Regular cardiac myocyte (primary cell): ENCODE results near the gene C12orf43. TPM values are rescaled to one million over a fixed set of nuclear protein-coding genes. Genes with fewer than 3 reads are reported as not detected.

ENCODE experiments used
- total RNA-seq: library from RNA; depleted of rRNA; stranded (reverse); fragments of >200 nt; gene quantifications from 2 replicates; pipeline ENCODE4 v1.2.3, GENCODE V29; 2014

Gene C12orf43, protein sequence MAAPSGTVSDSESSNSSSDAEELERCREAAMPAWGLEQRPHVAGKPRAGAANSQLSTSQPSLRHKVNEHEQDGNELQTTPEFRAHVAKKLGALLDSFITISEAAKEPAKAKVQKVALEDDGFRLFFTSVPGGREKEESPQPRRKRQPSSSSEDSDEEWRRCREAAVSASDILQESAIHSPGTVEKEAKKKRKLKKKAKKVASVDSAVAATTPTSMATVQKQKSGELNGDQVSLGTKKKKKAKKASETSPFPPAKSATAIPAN
- total RNA-seq: 9.0 and 12.1 TPM in 2 replicates

DNA sequence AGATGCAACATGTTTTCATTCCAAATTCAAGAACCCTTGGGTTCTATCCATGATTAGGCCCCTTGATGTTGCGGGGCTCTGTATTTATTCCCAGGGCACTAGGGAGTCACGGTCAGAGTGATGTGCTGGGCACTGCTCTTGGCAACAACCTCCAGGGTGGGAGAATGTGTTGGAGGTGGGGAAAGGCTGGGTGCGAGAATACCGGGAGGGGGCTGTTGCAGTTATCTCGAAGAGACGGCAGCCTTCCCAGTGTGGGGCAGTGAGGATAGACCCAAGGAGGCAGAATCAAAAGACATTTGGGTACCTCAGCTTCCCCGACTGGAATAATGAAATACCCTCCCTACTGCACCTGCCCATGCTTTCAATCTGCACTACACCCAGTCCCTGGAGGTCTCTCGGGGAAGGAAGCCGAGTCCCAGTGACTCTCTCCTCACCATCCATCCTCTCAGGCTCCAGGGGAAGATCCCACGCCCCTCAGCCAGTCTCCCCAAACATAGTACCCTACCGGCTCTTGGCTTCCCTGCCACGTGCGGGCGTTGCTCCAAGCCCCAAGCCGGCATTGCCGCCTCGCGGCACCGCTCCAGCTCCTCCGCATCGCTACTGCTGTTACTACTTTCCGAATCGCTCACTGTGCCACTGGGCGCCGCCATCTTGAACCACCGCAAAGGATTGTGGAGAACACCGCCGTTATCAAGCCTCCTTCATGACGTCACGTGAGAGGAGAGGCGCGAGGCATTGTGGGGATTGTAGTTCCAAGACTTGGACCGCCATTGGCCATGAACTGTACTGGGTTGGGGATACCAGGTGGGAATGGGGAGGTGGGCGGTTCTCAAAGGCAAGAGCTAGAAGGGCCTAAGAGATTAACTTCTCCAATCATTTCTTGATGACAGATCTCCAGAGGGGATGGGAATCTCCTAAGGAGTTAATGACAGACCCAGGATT lies at the start of gene C12orf43:
Gene C12orf43, minus strand, starts transcription at position 663 of the 942 bp plus-strand sequence. Its CDS starts 13 bp downstream, at position 650.

DNA sequence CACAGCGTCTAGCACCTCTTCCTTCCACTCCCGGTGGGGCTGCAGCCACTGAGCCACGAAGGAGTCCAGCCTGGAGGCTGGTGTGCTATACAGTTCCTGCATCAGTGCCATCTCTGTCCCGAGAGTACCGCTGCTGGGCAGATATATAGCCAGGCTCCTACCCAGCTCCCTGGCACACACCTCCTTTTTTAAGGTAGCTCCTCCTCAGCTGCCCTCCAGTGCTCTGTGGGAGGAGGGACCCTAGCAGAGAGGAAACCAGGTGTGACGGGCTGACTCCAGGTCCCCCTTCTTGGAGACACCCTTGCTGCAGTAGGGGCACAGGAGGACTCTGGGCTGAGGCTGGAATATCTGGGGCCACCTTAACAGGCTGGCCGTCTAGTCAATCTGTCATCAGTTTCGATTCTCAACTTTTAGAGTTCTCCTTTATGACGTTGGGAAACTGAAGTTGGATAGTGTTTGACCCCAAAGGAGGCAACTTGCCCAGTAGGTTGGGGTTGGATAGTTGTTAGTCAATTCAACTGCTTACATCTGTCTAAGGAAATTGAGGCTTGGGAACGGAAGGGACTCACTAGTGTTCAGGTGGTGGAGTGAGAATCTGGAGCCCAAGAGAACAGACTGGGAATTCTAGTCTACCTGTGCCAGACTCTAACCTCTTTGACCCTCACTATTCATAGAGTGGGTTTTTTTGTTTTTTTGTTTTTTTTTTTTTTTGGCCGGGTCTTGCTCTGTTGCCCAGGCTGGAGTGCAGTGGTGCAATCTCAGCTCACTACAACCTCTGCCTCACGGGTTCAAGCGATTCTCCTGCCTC lies 22.8 kb upstream of the C12orf43 start, which contains the start of gene OASL:
Gene OASL, minus strand, starts transcription at position 386 of the 808 bp plus-strand sequence. Its CDS starts 275 bp downstream, at position 111.

DNA sequence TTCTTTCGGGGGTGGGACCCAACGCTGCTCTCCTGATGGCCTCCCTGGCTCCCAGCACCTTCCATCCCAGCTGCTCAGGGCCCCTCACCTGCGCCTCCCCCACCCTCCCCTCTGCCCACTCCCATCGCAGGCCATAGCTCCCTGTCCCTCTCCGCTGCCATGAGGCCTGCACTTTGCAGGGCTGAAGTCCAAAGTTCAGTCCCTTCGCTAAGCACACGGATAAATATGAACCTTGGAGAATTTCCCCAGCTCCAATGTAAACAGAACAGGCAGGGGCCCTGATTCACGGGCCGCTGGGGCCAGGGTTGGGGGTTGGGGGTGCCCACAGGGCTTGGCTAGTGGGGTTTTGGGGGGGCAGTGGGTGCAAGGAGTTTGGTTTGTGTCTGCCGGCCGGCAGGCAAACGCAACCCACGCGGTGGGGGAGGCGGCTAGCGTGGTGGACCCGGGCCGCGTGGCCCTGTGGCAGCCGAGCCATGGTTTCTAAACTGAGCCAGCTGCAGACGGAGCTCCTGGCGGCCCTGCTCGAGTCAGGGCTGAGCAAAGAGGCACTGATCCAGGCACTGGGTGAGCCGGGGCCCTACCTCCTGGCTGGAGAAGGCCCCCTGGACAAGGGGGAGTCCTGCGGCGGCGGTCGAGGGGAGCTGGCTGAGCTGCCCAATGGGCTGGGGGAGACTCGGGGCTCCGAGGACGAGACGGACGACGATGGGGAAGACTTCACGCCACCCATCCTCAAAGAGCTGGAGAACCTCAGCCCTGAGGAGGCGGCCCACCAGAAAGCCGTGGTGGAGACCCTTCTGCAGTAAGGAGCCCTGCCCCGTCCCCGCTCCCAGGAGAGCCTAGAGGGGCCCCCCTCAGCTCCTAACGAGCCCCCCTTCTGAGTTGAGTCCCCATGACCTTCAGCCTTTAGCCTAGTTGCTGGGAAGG lies 37.7 kb downstream of the C12orf43 start, which contains the start of gene HNF1A:
Gene HNF1A, plus strand, starts transcription at position 248 of the 924 bp plus-strand sequence. Its CDS starts 226 bp downstream, at position 474.

Other genes starting within 250 kb of the C12orf43 start
- gene SPPL3, start 112.1 kb downstream of the C12orf43 start, total RNA-seq: 2.9 and 5.6 TPM in 2 replicates
- under 0.01 TPM in 1 of 2 replicates, not detected in the other for gene HNF1A, start 37.9 kb downstream of the C12orf43 start, total RNA-seq
- under 0.01 and 0.56 TPM in 2 replicates for gene OASL, start 22.8 kb upstream of the C12orf43 start, total RNA-seq
- gene P2RX7, start 116.4 kb upstream of the C12orf43 start, total RNA-seq: under 0.01 and 1.1 TPM in 2 replicates
- 8.6 and 29.0 TPM in 2 replicates for gene P2RX4, start 193.6 kb upstream of the C12orf43 start, total RNA-seq